ENCODE data around the gene CCDC186. TPM values are rescaled to one million over a fixed set of nuclear protein-coding genes. Genes with fewer than 3 reads are reported as not detected.

Gene CCDC186
- total RNA-seq, 1 experiment from 2014 or later: 17.1 TPM

GRCh38 chr10:114073395-114074186 is 100.4 kb downstream of the CCDC186 start:
- TF ChIP-seq JUND (IDR thresholded peaks at IDR 0.05): no peak
- no peak for TF ChIP-seq EGR1 (IDR thresholded peaks at IDR 0.05; ENCODE audit: low read depth)
- TF ChIP-seq CEBPB (IDR thresholded peaks at IDR 0.05; ENCODE audit: low read depth): no peak
- no peaks in the 10 kb centered on the region for H3K4me1 ChIP-seq (ENCODE audit: control insufficient read depth in 1 of 2, insufficient read depth in 2 of 2, low read length in 2 of 2)
- H3K9me3 ChIP-seq (ENCODE audit: control insufficient read depth in 1 of 2, insufficient read depth in 1 of 2, low read depth in 1 of 2, low read length in 2 of 2): no peaks in the 10 kb centered on the region
- CTCF ChIA-PET: no interaction called here
- intact Hi-C loops (cut with micrococcal nuclease): no loop called here
- no peak overlapping the region for H3K27ac ChIP-seq (ENCODE audit: low read depth, low read length)
- BruUV-seq (replicated peaks): no TSS peak
- H3K4me2 ChIP-seq (ENCODE audit: low read length): no peak overlapping the region
- H4K20me1 ChIP-seq (ENCODE audit: insufficient read depth): no peaks in the 10 kb centered on the region
- no peak overlapping the region for H2AFZ ChIP-seq (ENCODE audit: low read depth, low read length, poor library complexity, severe bottlenecking)
- no peaks in the 10 kb centered on the region for H3K27me3 ChIP-seq (ENCODE audit: insufficient read depth, low read length)
- H3K79me2 ChIP-seq (ENCODE audit: insufficient read depth, low read length): no peaks in the 10 kb centered on the region
- no peak overlapping the region for H3K9ac ChIP-seq (ENCODE audit: low read length)
- POLR2A ChIA-PET: no interaction called here
- DNase-seq (ENCODE audit: low read depth, low spot score): no peak
- H3K36me3 ChIP-seq (ENCODE audit: control insufficient read depth in 1 of 2, insufficient read depth in 2 of 2, low read length in 2 of 2): no peaks in the 10 kb centered on the region
- ATAC-seq: no peak
- H3K4me3 ChIP-seq (replicated peaks in 1 of 2; ENCODE audit: low read depth in 1 of 2, low read length in 2 of 2): no peak overlapping the region
- H3K9me2 ChIP-seq (ENCODE audit: insufficient read depth): no peaks in the 10 kb centered on the region
- RAD21 ChIA-PET (ENCODE audit: low non-redundant PET in 1 of 2, low total read pairs in 2 of 2, uncharacterized antibody in 2 of 2, unreplicated experiment in 2 of 2): no interaction called here

- Histone ChIP-seq H3K36me3 (ENCODE audit: control insufficient read depth in 1 of 2, insufficient read depth in 2 of 2, low read length in 2 of 2) (no peaks in the 10 kb centered on the region), H3K9ac (ENCODE audit: low read length) (no peak overlapping the region), H3K79me2 (ENCODE audit: insufficient read depth, low read length) (no peaks in the 10 kb centered on the region), H3K27me3 (ENCODE audit: insufficient read depth, low read length) (no peaks in the 10 kb centered on the region), H4K20me1 (ENCODE audit: insufficient read depth) (no peaks in the 10 kb centered on the region), H3K27ac (ENCODE audit: low read depth, low read length) (no peak overlapping the region), H3K4me2 (ENCODE audit: low read length) (no peak overlapping the region), H3K4me3 (replicated peaks in 1 of 2; ENCODE audit: low read depth in 1 of 2, low read length in 2 of 2) (no peak overlapping the region), H3K4me1 (ENCODE audit: control insufficient read depth in 1 of 2, insufficient read depth in 2 of 2, low read length in 2 of 2) (no peaks in the 10 kb centered on the region), H3K9me3 (ENCODE audit: control insufficient read depth in 1 of 2, insufficient read depth in 1 of 2, low read depth in 1 of 2, low read length in 2 of 2) (no peaks in the 10 kb centered on the region), H3K9me2 (ENCODE audit: insufficient read depth) (no peaks in the 10 kb centered on the region), H2AFZ (ENCODE audit: low read depth, low read length, poor library complexity, severe bottlenecking) (no peak overlapping the region)
- ChIA-PET RAD21 (ENCODE audit: low non-redundant PET in 1 of 2, low total read pairs in 2 of 2, uncharacterized antibody in 2 of 2, unreplicated experiment in 2 of 2) (no interaction called here), POLR2A (no interaction called here), CTCF (no interaction called here)
- no TSS peak for BruUV-seq (replicated peaks)
- no peak for DNase-seq (ENCODE audit: low read depth, low spot score)
- intact Hi-C loops (cut with micrococcal nuclease): no loop called here
- no peak for ATAC-seq
- no peak for TF ChIP-seq JUND (IDR thresholded peaks at IDR 0.05)
- no peak for TF ChIP-seq ZNF274 (IDR thresholded peaks at IDR 0.05; ENCODE audit: low read depth, low read length)
- no peak for TF ChIP-seq CEBPB (IDR thresholded peaks at IDR 0.05; ENCODE audit: low read depth)
- TF ChIP-seq ZBTB33 (IDR thresholded peaks at IDR 0.05; ENCODE audit: extremely low read depth, insufficient replicate concordance, low read length): no peak
- TF ChIP-seq EZH2phosphoT487 (IDR thresholded peaks at IDR 0.05; ENCODE audit: borderline replicate concordance): no peak
- TF ChIP-seq SIN3A (IDR thresholded peaks at IDR 0.05; ENCODE audit: low read depth): no peak
- no peak for TF ChIP-seq POLR2AphosphoS5 (IDR thresholded peaks at IDR 0.05; ENCODE audit: low read depth, low read length)
- no peak for TF ChIP-seq EZH2 (IDR thresholded peaks at IDR 0.05)
- no peak for TF ChIP-seq ZFX (IDR thresholded peaks at IDR 0.05)
- TF ChIP-seq CBX3 (IDR thresholded peaks at IDR 0.05; ENCODE audit: low read depth): no peak
- TF ChIP-seq EGR1 (IDR thresholded peaks at IDR 0.05; ENCODE audit: low read depth): no peak
- TF ChIP-seq POLR2A (IDR thresholded peaks at IDR 0.05; ENCODE audit: borderline replicate concordance, extremely low read depth, insufficient read depth, insufficient read length): no peak
- no peak for TF ChIP-seq RAD21 (IDR thresholded peaks at IDR 0.05; ENCODE audit: low read depth)
- no peak for TF ChIP-seq REST (IDR thresholded peaks at IDR 0.05; ENCODE audit: low read depth)
- no peak for TF ChIP-seq ELF1 (IDR thresholded peaks at IDR 0.05; ENCODE audit: borderline replicate concordance, low read depth)
- TF ChIP-seq SRF (IDR thresholded peaks at IDR 0.05; ENCODE audit: low read depth): no peak
- no peak for TF ChIP-seq FOSL1 (IDR thresholded peaks at IDR 0.05; ENCODE audit: low read depth)
These were observed 102.8 kb downstream of the CCDC186 start for GRCh38 chr10:114071178-114071577.
